K562 (cell line): ENCODE measurements around the gene GPR108. TPM values are rescaled to one million over a fixed set of nuclear protein-coding genes. Genes with fewer than 3 reads are reported as not detected.

ENCODE experiments used
- ADNP ChIP-seq: fragments of 200-800 bp; sonication (Bioruptor generic); IDR thresholded peaks from 2 replicates; pipeline ENCODE4 v1.6.1; 2016; ENCODE audit warnings: missing genetic modification characterization, missing compliant biosample characterization
- ARID4B ChIP-seq: sonication (generic); formaldehyde crosslinking; IDR thresholded peaks from 2 replicates; pipeline ENCODE4 v1.8.0; 2022; ENCODE audit warnings: mild to moderate bottlenecking, missing genetic modification reagents
- C11orf30 ChIP-seq: fragments of 450-650 bp; IDR thresholded peaks from 2 replicates; pipeline ENCODE4 v1.6.1; 2016; ENCODE audit warnings: low read depth, mild to moderate bottlenecking
- CEBPG ChIP-seq, 3 experiments: fragments of 200-800 bp in 1 of 3; sonication (Bioruptor generic) in 1 of 3; sonication (generic) in 1 of 3; formaldehyde crosslinking in 1 of 3; IDR thresholded peaks in 2 of 3; conservative IDR thresholded peaks in 1 of 3; 2 replicates each; pipeline versions ENCODE4 v1.6.1 to v1.8.0; 2016 to 2022; ENCODE audit warnings: missing compliant biosample characterization in 2 of 3, missing genetic modification characterization in 2 of 3, mild to moderate bottlenecking in 1 of 3, missing genetic modification reagents in 1 of 3
- CREB1 ChIP-seq, 2 experiments: sonication (generic) in 1 of 2; formaldehyde crosslinking in 1 of 2; IDR thresholded peaks; 2 replicates each; pipeline versions ENCODE4 v1.6.1 to v1.8.0; 2012 to 2022; ENCODE audit warnings: inconsistent platforms in 1 of 2, mild to moderate bottlenecking in 1 of 2, missing genetic modification reagents in 1 of 2, moderate library complexity in 1 of 2
- GTF2F1 ChIP-seq: IDR thresholded peaks from 2 replicates; pipeline ENCODE4 v1.6.1; 2011; ENCODE audit warnings: low read depth, low read length, improper control_type of control experiment
- MIER1 ChIP-seq: fragments of 450-650 bp; IDR thresholded peaks from 2 replicates; pipeline ENCODE4 v1.6.1; 2016; ENCODE audit warnings: antibody characterized with exemption, mild to moderate bottlenecking, low read depth
- RBM25 ChIP-seq: fragments of 200-400 bp; formaldehyde crosslinking; IDR thresholded peaks from 2 replicates; pipeline ENCODE4 v1.6.1; 2018; ENCODE audit warnings: low read length, low read depth, moderate library complexity; ENCODE audit not compliant: severe bottlenecking
- TARDBP ChIP-seq: fragments of 450-650 bp; IDR thresholded peaks from 2 replicates; pipeline ENCODE4 v1.6.1; 2016
- ZBTB12 ChIP-seq: fragments of 250-450 bp; sonication (Bioruptor Pico); IDR thresholded peaks from 2 replicates; pipeline ENCODE4 v1.4.0; 2020
- ZNF507 ChIP-seq: conservative IDR thresholded peaks from 2 replicates; pipeline ENCODE4 v1.6.1; 2017; ENCODE audit warnings: missing genetic modification characterization, missing compliant biosample characterization
- ZNF583 ChIP-seq: fragments of 250-450 bp; sonication (Bioruptor Pico); IDR thresholded peaks from 2 replicates; pipeline ENCODE4 v1.4.0; 2020
- ZNF76 ChIP-seq: fragments of 250-450 bp; sonication (Bioruptor Pico); IDR thresholded peaks from 2 replicates; pipeline ENCODE4 v1.4.0; 2020; ENCODE audit warnings: mild to moderate bottlenecking, moderate library complexity, borderline replicate concordance
- polyA plus RNA-seq, 8 experiments: library from polyadenylated mRNA; depleted of rRNA in 4 of 8; stranded (reverse) in 5 of 8; unstranded in 3 of 8; fragments of >200 nt; fragmentation: Nextera tagmentation in 2 of 8; fragmentation: Illumina TruSeq in 1 of 8; extraction: Ambion mirVana in 2 of 8; extraction: Trizol in 1 of 8; gene quantifications; 2 replicates each; pipeline versions ENCODE4 v1.2.1 to v1.2.3, GENCODE V29; 2011 to 2014; ENCODE audit warnings: inconsistent platforms in 1 of 8, missing spikeins in 1 of 8
- total RNA-seq, 7 experiments: library from RNA; depleted of rRNA in 6 of 7; stranded (reverse); fragments of >200 nt in 6 of 7; fragmentation: Illumina TruSeq in 2 of 7; extraction: Trizol in 2 of 7; gene quantifications; 2 replicates each; pipeline versions ENCODE4 v1.2.1 to v1.2.3, GENCODE V29; 2011 to 2021; ENCODE audit warnings: low replicate concordance in 1 of 7
- TF ChIP-seq, protein P1 (sequence below), 2 experiments: fragments of 450-650 bp; formaldehyde crosslinking in 1 of 2; IDR thresholded peaks; 2 replicates each; pipeline versions ENCODE4 v1.4.0 to v1.6.1; 2014 to 2020; ENCODE audit warnings: mild to moderate bottlenecking in 2 of 2, borderline replicate concordance in 1 of 2, low read depth in 1 of 2

The GPR108 gene
- total and polyA plus RNA-seq, 9 of the 15 experiments (the other 6 are each of a cell fraction or from before 2014, with no cell fraction given): 2.4 to 33.2 (median 24.4) TPM

- TF ChIP-seq ZNF583: no peak
- peak; percentile 26; the same call in 1 of the 2 replicates for TF ChIP-seq C11orf30
- TF ChIP-seq RBM25: no peak
- TF ChIP-seq MIER1: peak; percentile 88
- TF ChIP-seq GTF2F1: no peak
- peak; percentile 91 for TF ChIP-seq ARID4B (CRISPR knock-in tag)
- peak; percentile 92 for TF ChIP-seq ADNP (tag)
- TF ChIP-seq ZNF507 (tag): no peak
- TF ChIP-seq ZBTB12 (CRISPR knock-in tag): no peak
- no peak for TF ChIP-seq ZNF76 (CRISPR knock-in tag)
- no peak for TF ChIP-seq CREB1 (IDR thresholded peaks at IDR 0.05)
- peak; percentile 82 for TF ChIP-seq CREB1 (CRISPR knock-in tag; IDR thresholded peaks at IDR 0.05)
- no peak for TF ChIP-seq TARDBP
- TF ChIP-seq CEBPG (CRISPR knock-in tag; IDR thresholded peaks at IDR 0.05): peak; percentile 50
- no peak for TF ChIP-seq CEBPG (tag; conservative IDR thresholded peaks at IDR 0.05 in 1 of 2, IDR thresholded peaks at IDR 0.05 in 1 of 2)
- TF ChIP-seq, protein P1, sequence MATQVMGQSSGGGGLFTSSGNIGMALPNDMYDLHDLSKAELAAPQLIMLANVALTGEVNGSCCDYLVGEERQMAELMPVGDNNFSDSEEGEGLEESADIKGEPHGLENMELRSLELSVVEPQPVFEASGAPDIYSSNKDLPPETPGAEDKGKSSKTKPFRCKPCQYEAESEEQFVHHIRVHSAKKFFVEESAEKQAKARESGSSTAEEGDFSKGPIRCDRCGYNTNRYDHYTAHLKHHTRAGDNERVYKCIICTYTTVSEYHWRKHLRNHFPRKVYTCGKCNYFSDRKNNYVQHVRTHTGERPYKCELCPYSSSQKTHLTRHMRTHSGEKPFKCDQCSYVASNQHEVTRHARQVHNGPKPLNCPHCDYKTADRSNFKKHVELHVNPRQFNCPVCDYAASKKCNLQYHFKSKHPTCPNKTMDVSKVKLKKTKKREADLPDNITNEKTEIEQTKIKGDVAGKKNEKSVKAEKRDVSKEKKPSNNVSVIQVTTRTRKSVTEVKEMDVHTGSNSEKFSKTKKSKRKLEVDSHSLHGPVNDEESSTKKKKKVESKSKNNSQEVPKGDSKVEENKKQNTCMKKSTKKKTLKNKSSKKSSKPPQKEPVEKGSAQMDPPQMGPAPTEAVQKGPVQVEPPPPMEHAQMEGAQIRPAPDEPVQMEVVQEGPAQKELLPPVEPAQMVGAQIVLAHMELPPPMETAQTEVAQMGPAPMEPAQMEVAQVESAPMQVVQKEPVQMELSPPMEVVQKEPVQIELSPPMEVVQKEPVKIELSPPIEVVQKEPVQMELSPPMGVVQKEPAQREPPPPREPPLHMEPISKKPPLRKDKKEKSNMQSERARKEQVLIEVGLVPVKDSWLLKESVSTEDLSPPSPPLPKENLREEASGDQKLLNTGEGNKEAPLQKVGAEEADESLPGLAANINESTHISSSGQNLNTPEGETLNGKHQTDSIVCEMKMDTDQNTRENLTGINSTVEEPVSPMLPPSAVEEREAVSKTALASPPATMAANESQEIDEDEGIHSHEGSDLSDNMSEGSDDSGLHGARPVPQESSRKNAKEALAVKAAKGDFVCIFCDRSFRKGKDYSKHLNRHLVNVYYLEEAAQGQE (IDR thresholded peaks at IDR 0.05; ENCODE audit: borderline replicate concordance): no peak
- TF ChIP-seq, protein P1 (CRISPR knock-in tag; IDR thresholded peaks at IDR 0.05; ENCODE audit: low read depth): no peak
These were observed 19.9 kb downstream of the GPR108 start (continued) for GRCh38 chr19:6717441-6717971.
